ENCODE measurements around the gene IL31RA.
"Not testable (repeated sequence)": the region's sequence is repeated elsewhere in the genome, so short reads cannot be mapped to it uniquely, and the experiment has no call there.

IL31RA gene

DNA sequence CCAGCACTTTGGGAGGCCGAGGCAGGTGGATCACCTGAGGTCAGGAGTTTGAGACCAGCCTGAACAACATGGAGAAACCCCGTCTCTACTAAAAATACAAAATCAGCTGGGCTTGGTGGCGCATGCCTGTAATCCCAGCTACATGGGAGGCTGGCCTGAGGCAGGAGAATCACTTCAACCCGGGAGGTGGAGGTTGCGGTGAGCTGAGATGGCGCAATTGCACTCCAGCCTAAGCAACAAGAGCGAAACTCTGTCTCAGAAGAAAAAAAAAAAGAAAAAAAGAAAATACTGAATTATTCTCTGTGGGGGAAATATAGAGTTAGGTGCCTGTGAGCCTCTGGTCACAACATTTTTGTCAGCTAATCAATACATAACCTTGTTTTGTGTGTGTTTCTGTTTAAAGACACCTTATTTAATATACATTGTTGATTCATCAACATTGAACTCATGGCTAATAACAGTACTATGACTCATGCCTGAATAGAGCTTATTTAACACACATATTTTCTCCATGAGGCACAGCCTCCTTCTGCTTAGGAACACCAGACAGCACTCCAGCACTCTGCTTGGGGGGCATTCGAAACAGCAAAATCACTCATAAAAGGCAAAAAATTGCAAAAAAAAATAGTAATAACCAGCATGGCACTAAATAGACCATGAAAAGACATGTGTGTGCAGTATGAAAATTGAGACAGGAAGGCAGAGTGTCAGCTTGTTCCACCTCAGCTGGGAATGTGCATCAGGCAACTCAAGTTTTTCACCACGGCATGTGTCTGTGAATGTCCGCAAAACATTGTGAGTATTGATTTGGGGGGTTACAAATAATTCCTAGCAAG is at the start of gene IL31RA:
TSS of gene IL31RA (plus strand) at position 519 of the 836 bp plus-strand sequence. CDS start at position 733, 214 bp downstream.
- peak; percentile 88 for DNase-seq

DNA sequence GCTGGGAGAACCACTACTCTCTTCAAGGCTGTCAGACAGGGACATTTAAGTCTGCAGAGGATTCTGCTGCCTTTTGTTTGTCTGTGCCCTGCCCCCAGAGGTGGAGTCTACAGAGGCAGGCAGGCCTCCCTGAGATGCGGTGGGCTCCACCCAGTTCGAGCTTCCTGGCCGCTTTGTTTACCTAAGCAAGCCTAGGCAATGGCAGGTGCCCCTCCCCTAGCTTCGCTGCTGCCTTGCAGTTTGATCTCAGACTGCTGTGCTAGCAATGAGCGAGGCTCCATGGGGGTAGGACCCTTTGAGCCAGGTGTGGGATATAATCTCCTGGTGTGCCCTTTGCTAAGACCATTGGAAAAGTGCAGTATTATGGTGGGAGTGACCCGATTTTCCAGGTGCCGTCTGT is 42.3 kb upstream of the IL31RA start:
- DNase-seq, result not testable (repeated sequence)

DNA sequence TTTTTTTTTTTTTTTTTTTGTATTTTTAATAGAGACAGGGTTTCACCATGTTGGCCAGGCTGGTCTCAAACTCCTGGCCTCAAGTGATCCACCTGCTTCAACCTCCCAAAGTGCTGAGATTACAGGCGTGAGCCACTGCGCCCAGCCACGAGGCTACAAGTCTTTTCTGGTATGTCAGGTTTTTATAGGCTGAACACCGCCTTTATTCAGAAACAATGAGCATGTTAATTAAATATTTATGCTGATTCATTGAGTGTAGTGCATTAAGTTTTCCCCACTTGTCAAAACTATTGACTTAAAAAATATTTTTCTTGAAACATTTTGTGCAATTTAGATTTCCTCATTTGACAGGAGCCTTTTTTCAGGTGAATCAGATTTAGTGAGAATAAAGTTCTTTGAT is 35.2 kb upstream of the IL31RA start:
- DNase-seq, result not testable (repeated sequence)

DNA sequence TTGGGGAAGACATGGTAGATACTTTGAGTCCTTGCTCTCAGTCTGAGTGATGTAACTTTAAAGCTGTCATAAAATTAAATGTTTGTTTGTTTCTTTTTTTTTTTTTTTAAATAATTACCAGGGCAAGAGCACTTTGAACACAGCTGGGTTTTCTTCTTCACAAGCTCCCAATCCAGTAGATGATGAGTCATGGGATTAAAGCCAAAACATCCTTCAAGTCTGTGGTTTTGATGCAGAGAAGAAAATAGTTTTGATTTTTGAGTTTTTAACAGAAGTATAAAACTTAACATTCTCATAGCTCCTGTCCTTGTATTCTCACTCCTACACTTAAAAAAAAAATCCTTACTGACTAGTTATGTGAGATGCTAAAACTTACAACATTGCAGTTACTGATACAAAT is 34.8 kb upstream of the IL31RA start:
- peak; percentile 92 for DNase-seq

DNA sequence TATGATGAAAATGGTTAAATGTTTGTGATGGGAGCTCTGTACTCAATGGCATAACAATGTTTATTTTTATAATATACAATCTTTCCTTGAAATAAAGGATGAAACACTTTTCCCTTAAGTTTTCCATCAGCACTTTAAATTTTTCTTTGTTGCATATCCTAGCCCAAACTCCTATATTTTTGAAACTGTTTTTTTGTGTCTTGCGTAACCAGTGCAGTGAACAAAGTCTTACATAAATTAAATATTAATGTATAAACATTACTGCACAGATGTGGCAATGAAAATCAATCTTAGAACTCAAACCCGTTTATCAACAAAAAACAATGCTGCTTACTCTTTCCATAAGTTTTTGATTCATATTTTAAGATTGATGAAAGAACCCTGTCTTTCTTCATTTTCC is 34.1 kb upstream of the IL31RA start:
- DNase-seq, result no peak

DNA sequence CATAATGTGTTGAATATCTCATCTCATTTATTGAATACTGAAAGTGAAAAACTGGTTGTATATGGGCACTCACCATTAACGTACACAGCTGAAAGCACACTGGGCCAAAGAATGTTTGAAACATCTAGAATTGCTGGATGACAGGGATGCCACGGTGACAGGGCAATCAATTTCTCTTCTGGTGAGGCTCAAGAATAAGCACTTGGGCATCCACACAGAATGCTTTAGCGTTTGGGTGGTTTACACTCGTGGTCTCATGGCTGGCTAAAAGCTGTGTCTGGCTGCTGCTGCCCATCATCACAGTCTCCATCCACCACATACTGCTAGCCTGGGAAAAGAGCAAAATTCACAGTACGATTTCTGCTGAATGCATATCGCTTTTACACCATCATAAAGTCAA is 30.7 kb upstream of the IL31RA start:
- peak; percentile 35 for DNase-seq

DNA sequence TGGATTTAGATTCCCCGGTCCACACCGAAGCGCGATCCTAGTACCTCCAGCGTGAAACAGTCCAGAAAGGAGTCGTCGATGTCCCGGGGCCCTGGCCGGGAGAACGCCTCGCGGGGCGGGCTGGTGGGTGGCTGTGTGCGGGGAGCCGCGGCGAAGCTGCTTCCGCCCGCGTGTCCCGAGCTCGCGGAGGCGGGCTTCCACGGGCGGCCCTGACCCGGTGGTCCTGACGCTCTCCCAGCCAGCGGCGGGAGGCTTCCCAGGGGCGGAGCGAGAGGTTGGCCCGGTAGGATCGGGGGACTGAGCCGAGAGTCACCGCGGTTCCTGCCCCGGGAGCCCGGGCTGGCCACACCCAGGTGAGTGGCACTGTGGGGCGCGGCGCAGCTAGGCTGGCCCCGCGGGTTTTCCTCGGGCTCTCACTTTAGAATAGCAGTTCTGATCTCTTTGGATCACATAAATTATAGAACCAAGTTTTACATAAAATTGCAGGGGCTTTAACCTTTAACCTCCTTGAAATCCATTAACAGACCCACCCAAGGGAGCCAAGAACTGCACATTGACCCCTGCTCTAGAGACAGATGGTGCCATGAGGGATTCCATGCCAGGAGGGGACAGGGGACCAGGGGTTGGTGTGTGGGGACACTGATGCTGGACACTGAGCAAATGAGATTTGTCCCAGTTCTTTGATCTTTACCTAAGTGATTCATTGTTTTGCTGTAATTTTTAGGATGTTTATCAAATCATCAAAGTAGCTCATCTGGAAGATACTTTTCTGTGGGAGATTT is 29.2 kb upstream of the IL31RA start:
- DNase-seq, result peak; percentile 12

DNA sequence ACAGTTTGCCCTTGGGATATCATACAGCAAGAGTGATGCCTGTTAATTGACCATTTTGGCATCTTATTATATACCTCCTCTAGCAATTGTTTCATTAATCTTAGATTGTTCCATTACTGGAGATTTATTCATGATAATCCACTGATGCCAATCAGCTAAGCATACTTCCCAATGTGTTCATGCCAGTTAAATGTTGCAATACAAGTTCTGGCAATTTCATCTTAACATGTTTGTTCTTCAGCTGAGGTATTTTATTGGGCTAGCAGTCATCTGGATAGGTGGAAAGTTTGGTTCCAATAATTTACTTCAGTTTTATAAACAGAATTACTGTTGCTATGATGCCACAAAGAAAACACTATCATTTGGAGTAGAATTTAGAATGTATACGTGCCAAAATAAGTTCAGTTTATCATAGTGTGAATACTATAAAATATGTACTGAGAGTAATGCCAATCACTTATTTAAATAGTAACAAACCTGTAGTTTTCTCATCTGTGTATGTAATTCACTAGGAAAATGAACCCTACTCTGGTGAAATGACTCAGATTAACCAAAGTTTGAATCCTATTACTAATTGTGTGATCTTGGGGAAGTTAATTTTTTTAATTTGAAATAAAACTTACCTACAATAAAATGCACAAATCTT is 27.9 kb upstream of the IL31RA start:
- DNase-seq, result no peak

DNA sequence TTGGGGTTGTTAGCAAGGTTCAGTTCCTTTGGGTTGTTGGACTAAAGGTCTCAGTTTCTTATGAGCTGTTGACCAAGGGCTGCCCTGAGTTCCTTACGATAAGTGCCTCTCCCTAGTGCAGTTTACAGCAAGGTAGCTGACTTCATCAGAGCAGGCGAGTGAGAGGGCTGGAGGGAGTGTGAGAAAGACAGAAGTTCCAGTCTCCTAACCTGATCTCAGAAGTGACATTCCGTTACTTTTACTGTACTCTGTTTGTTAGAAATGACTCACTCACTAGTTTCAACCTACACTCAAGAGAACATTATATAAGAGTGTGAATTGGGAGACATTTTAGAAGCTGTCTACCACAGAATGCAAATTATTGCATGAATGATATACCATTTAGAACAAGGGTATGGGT is 21.2 kb upstream of the IL31RA start:
- DNase-seq, result peak; percentile 12

DNA sequence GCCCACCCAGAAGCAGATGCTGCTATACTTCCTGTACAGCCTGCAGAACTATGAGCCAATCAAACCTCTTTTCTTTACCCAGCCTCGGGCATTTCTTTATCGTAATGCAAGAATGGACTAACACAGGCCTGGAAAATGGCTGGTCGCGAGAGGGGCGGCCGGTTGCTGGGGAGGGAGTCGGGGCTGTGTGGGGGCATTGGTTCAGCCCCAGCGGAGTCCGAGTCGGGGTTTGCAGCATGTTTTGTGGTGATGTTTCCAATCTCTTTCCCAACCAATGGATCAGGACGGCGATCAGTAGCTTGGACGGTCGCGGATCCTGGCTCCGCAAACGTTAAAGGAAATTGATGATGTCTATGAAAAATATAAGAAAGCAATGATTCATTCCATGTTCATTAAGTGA is 18.7 kb upstream of the IL31RA start:
- no peak for DNase-seq

DNA sequence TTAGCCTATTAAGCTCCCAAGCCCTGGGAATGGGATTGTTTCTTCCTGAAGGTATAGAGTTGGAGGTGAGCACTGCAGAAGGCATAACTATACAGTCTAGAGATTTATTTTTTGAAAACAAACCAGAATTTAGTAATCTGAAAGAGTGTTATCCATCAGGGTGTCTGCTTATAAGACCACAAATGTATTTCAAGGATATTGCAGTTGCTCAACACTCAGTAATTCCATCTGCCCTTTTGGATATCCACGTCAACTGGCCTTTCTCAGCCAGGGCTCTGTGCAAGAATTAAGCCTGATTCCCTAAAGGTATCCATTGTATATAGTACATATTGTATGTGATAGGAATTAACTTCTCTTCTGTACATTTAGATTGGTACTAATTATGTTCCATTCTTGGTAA is 15.0 kb upstream of the IL31RA start:
- DNase-seq, result no peak

DNA sequence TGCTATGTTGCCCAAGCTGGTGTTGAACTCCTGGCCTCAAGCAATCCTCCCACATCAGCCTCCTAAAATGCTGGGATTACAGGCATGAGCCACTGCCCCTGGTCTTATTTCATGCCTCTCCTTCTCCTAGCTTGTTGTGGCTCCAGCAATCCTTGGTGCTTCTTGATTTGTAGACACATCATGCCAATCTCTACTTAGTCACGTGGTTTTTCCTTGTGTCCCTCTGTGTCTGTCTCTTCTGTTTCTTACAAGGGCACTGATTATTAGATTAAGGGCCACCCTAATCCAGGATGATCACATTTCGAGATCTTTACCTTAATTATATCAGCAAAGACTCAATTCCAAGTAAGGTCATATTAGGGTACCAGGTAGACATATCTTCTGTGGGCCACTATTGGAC is 9.2 kb upstream of the IL31RA start:
- no peak for DNase-seq

DNA sequence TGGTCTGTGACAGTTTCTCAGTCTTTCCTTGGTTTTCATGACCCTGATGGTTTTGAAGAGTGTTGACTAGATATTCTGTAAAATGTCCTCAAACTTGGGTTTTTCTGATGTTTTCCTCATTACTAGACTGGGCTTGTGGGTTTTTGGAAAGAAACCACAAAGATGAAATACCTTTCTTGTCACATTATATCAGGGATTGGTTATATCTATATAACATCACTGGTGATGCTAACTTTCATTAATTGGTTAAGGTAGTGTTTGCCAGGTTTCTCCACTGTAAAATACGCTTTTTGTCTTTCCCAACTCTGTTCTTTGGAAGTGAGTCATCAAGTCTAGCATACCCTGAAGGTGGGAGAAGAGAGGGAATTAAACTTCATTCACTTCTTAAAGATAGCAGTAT is 3.3 kb upstream of the IL31RA start:
- DNase-seq, result peak; percentile 74

DNA sequence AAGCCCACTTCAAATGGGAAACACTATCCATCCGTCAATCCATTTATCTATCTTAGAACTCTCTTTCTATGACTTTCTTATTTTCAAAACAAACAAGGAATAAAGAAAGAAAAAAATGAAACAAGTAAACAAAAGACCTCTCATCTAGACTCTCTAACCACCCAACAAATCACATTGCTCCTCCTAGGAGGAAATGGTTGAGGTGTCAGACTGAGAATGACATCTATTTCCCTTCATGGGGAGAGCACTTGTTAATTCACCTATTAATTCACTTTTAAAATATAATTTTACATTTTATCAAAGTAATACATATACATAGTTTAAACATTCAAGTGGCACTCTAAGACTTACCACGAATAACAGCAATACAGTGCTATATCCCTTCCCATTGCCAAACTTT is 2.4 kb upstream of the IL31RA start:
- no peak for DNase-seq

DNA sequence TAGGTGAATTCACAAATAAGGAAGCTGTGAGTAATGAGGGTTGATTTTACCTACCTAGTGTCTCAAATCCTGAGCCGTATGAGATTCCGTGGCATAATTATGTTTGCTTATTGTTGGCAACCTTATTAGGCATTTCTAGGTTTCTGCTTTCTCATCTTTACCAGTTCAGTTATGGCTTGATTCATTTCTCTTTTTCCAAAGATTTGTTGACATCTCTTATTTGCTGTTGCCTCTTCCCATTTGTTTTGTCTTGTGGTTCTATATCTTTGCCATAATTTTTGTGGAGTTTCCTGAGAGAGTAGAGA is 470 bp downstream of the IL31RA start:
- DNase-seq, result no peak

DNA sequence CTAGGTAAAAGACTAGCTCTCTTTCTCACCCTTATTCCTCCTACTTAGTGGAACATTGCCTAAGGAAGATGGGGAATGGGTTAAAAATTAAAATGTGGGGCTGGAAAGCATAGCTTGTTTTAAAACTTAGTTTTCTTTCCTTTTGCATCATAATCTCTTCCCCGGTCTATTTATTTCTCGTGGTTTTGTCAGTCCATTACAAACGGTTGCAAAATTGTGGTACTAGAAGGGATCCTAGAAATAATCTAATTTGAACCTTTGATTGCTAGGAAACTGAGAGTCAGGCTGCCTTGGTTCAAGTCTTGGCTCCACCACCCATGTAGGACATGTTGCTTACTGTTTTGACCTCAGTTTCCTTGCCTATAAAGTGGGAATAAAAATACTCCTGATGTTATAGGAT is 1.3 kb downstream of the IL31RA start:
- peak; percentile 16 for DNase-seq

DNA sequence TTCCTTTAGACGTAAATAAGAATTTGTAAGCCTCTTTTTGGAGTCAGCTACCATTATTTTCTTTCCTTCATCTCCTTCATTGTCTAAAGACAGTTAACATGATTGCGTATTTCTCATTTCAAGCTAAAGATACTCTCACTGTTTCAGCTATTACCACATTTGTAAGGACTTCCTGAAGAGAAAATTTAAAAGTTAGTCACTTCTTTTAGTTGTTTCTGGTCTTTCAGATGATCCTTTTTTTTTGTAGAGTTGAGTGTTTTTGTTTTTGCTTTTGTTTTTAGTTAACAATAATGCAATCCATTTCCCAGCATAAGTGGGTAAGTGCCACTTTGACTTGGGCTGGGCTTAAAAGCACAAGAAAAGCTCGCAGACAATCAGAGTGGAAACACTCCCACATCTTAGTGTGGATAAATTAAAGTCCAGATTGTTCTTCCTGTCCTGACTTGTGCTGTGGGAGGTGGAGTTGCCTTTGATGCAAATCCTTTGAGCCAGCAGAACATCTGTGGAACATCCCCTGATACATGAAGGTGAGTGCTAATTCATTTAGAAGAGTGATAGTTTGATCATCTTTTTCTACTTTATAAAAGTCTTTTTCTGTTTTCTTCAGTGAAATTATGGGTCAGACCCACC is 2.0 kb downstream of the IL31RA start:
- no peak for DNase-seq

DNA sequence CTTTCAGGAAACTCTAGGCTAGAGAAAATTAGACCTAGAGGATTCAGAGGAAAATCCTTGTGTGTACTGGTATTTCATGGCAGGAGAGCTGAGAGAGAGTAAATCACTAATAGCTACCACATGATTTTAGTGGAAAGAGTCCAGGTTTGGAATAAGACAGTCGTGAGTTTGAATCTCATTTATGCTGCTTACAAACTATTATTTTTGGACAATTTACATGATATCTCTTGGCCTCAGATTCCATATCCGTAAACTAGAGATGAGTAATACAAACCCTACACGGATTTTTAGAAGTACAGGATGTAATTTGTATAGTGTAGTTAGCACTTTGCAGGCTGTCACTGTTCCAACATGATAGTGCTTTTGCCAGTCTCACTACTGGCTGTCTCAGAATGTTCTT is 2.7 kb downstream of the IL31RA start:
- peak; percentile 81 for DNase-seq

DNA sequence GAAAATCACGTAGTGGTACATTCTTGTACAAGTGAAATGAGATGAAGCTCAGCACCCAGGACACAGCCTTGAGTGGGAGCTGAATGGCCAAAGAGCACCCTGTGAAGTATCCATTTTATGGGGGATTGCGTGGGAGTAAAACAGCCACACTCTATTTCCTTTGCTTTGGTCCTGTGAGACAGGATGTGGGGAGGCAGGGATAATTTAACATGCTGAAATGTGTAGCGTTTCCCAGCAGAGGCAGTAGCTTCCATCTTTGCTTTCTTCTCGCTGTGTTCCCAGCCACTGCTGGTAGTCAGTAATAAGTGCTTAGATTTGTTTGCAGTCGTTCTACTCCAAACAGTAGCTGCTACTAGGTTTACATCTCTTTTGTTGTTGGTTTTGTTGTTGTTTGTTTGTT is 4.4 kb downstream of the IL31RA start:
- peak; percentile 47 for DNase-seq

DNA sequence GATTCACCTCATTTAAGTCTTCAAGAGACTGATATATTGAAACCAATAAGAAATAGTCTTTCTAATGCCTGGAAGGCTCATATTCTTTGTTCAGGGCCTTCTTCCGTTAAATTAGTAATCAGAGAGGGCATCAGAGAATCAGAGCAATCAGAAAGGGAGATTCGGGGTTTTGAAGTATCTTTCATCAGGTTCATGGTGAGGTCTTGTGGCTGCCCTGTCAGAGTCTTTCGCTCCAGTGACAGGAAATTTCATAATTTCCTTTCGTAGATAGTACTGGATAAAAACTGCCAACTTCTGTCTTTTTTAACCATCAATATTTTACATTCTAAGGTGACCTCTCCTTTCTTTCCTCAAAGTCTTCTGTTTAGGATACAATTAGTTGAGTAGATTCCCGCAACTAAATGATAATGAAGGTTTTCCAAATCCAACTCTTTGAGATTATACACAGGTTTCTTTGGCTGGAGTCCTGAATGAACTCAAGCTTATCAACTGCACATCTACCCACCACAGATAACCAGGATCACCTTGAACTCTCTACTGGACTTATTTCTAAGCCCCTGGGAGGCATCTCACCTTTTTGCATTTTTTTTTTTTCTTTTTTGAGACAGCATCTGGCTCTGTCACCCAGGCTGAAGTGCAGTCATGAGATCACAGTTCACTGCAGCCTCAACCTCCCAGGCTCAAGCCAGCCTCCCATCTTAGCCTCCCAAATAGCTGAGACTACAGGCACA is 5.5 kb downstream of the IL31RA start:
- no peak for DNase-seq

DNA sequence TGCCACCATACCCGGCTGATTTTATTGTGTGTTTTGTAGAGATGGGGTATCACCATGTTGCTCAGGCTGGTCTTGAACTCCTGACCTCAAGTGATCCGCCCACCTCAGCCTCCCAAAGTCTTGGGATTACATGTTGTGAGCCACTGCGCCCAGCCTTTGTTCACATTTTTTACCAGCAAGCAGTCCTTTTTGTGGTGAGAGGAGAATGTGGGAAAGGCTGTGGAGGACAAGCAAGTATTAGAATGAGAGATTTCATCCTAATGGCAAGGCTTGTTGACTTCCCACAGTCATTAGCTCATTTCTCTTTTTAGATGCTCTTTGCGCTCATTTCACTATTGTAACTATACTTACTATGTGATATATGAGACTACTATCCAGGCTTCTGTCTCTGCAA is 6.1 kb downstream of the IL31RA start:
- peak; percentile 14 for DNase-seq

DNA sequence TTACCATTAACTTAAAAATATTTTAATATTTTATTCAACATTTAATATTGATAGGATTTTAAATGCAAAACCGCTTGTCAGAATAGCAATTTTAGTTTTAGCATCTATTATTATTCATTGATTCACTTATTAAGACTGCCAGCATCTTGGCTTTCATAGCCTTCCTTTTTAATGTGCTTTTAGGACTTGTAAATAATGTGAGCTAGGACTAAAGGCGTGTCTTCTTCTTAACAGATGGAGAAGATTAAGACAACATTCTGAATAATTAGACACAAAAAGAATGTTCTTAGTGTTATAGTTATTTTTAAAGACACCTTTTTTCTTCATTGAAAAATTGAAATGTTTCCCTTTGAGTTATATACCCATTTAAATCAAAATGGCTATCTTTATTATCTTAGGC is 6.9 kb downstream of the IL31RA start:
- DNase-seq, result no peak

DNA sequence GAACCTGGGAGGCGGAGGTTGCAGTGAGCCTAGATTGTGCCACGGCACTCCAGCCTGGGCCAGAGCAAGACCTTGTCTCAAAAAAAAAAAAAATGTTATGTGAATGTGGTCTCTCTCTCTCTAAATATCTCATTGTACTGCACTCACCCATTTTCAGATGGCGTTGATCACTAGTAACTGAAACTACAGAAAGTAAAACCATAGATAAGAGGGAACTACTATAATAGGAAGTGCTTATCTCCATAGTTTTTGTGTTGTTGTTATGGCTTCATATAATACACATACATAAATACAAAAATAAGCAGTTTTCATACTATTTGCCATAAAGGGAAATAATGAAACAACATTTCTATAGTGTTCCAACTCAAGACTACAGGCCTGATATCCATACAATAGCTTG is 9.1 kb downstream of the IL31RA start:
- no peak for DNase-seq

All from fibroblast of skin of right biceps (primary cell).